Fibroblast of skin of back (primary cell): ENCODE data around the gene MYOM1.
"Not testable (repeated sequence)": the region's sequence is repeated elsewhere in the genome, so short reads cannot be mapped to it uniquely, and the experiment has no call there.

Experiments
- DNase-seq: peaks from one replicate; pipeline ENCODE4 v3.0.0-alpha.2; 2013

The MYOM1 gene

GRCh38 chr18:3248658-3249359 lies 29.0 kb upstream of the MYOM1 start:
- peak; percentile 77 for DNase-seq

DNA sequence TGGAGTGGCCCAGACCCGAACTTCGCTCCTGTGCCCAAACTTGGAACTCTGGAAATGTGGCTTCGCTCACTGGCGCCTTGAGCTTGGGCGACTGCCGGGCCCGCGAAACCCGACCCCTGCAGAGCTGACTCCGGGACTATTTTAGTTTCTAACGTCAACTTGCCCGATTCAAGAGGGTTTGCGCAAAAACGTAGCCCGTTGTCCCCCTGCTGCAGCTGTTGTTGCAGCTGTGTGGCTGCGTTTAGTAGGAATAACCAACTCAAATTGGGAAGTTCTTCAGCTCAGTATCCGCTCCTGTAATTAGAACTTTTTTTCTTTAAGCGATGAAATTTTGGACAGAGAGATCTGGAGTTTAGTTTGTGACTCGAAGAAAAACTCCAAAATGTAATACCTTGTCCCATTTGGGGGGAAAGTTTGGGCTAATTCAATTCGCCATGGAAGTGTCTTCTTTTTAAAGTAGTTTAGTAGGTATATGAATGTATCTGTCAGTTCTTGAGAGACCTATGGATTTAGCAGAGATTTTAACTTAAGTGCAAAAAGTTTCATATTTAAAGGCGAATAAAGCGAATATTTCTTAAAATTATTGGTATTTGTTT lies 28.4 kb upstream of the MYOM1 start:
- DNase-seq, result peak; percentile 51

DNA sequence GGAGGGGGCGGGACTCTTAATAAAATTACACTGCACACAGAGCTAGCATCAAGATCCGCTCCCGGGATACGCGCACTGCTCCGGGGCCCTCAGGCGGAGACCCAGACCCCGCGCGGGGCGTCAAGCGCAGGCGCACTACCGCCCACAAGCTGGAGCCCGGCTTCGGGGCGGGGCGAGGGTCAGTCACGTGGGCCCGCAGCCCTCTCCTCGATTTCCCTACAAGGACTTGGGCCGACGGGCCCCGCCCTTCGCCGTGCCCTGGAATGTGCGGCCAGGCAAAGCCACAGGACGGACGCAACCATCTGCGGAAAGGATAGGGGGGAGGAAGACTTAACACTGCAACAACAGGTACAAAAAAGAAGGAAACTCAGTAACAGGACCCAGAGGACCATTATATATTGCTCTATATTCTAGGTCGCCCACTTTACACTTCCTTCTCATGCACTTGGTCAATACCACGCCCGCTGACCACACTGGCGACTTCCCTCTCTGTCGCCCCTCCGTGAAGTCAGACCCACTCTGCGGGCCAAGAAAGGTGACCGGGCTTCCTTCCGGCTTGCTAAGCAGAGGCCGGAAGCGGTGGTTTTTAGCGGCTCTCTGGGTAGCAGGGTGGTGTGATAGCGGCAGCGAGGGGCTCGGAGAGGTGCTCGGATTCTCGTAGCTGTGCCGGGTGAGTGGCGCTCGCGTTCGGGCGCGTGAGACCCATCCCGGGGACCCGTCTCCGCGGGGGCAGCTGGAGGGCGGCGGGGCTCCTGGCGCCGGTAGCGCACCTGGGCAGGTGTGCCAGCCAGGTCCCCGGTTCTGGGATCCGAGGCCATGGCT lies 27.7 kb upstream of the MYOM1 start, which contains the start of gene MYL12A:
Gene MYL12A (plus strand): TSS at position 562 of the 822 bp plus-strand sequence. CDS start 5,447 bp downstream, outside the sequence.
- DNase-seq, result peak; percentile 98

- no peak for DNase-seq
Observed at GRCh38 chr18:3246635-3247239, 27.0 kb upstream of the MYOM1 start.

GRCh38 chr18:3245853-3246634 lies 26.3 kb upstream of the MYOM1 start:
- DNase-seq, result peak; percentile 87

GRCh38 chr18:3245185-3245564 lies 25.4 kb upstream of the MYOM1 start:
- DNase-seq, result no peak

- DNase-seq, result no peak
Observed at GRCh38 chr18:3238742-3239141, 19.0 kb upstream of the MYOM1 start.

DNA sequence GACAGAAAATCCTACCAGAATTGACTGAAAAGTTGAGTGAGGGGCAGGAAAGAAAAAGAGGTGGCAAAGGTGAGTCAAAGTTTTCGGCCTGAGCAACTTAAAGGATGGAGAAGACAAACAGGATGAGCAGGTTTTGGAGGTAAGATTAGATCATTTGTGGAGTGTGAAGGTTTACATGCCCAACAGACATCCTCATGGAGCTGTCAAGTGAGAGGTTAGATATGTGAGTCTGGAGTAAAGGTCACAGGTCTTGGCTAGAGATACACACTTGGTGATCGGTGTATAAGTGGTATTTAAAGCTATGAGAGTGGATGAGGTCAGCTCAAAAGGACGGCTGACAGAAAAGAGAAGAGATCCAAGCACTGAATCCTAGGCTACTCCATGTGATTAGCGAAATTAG lies 16.7 kb upstream of the MYOM1 start:
- no peak for DNase-seq

GRCh38 chr18:3235846-3236245 lies 16.1 kb upstream of the MYOM1 start:
- no peak for DNase-seq

- DNase-seq, result no peak
Observed at GRCh38 chr18:3234457-3234856, 14.7 kb upstream of the MYOM1 start.

- no peak for DNase-seq
Observed at GRCh38 chr18:3233433-3234168, 13.8 kb upstream of the MYOM1 start.

DNA sequence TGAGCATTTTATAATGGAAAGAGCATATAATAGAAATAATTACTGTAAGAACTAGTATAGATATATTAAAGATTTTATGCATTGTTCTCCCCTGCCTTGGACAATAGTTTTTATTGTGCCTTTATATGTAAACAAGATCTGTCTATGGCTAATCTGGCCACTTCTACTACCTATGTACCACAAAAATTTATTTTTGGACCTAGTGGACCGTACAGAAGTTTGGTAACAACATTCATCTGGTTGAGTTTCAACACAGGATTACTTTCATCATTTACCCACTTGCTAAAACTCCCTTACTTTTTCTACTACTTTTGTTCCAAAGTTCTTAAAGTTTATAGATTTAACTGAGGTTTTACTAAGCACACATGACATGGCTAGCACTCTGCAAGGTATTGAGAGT lies 13.2 kb upstream of the MYOM1 start:
- no peak for DNase-seq

DNA sequence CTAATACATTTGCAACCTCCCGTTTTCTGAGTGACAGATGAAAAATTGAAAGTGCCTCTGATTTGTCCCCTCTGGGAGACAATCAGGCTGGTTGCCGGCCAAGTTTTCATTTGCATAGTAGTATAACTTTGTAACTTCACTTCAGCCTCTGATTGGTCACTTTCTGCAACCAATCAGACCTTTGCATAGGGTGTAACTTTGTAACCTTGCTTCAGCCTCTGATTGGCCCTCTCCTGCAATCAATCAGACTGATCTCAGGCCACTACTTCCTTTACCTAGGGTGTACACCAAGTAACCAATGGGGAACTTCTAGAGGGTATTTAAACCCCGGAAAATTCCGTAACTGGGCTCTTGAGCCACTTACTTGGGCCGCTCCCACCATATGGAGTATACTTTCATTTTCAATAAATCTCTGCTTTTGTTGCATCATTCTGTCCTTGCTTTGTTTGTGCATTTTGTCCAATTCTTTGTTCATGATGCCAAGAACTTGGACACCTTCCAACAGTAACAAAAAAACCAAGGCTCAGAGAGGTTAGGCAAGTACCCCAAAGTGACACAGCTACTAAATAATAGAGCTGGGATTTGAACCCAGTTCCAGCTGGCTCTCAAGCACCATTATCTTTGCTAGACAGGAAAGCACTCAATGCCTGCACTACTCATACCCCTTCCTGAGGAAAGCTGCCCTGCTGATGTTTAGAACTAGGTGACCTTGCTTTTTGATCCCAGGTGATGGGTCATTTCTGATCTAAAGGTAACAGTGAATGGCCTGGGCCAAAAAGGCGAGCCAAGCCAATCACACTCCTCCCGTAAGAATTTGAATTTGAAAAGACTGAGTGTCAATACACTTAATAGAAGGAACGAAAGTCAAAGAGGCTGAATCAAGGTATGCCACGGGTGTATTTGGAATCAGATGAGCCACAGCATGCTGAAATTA lies 10.9 kb upstream of the MYOM1 start:
- peak; percentile 35 for DNase-seq

DNA sequence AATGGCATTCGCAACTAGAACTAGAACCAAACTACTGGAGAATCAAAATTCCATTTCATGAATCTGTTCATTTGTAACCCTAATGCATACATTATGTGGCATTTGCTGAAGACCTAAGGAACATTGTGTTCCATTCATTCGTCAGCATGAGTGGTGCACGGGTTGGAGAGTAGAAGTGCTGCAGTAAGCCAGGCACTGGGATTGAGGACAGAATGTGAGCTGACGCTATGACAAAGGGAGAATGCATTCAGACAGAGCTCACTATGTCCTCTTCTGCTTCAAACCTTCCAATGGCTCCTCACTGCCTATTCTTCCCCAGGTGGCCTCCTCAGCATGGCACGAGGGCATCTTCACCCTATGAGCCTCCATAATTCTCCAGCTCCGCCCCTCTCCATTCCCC lies 6.3 kb upstream of the MYOM1 start:
- no peak for DNase-seq

- no peak for DNase-seq
Observed at GRCh38 chr18:3225588-3225987, 5.8 kb upstream of the MYOM1 start.

- no peak for DNase-seq
Observed at GRCh38 chr18:3224223-3224622, 4.5 kb upstream of the MYOM1 start.

DNA sequence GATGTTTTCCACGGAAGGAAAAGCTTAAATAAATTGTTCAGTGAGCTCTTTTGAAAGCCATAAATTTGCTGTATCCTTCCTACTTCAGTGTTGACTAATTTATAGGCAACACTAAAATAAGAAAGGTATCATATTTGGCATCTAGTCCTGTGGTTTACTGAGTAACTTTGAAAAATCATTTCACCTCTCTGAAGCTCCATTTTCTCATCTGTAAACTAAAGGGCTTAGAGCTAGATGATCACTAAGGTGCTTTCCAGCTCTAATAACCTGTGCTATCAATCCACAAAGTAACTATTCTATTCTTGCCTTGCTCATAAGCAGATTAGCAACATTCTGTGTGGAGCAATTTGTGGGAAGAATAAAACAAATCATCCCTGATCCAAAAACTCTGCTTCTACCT lies 3.6 kb upstream of the MYOM1 start:
- no peak for DNase-seq

GRCh38 chr18:3221496-3221895 lies 1.7 kb upstream of the MYOM1 start:
- DNase-seq, result no peak

GRCh38 chr18:3220868-3221267 lies 1.1 kb upstream of the MYOM1 start:
- DNase-seq, result not testable (repeated sequence)

- no peak for DNase-seq
Observed at GRCh38 chr18:3219241-3219630, 532 bp downstream of the MYOM1 start.
